ENCODE measurements around the gene ARHGAP42.

The ARHGAP42 gene

GRCh38 chr11:100689141-100689540 is 2.1 kb downstream of the ARHGAP42 start:
- no peak overlapping the region; the same call in 1 of the 2 replicates for H3K4me3 ChIP-seq (ENCODE audit: low read depth, low read length)
- no peak for TF ChIP-seq CTCF (IDR thresholded peaks at IDR 0.05; ENCODE audit: low read depth, low read length)

- no peak for TF ChIP-seq CTCF (IDR thresholded peaks at IDR 0.05; ENCODE audit: low read depth, low read length)
- no peak overlapping the region for H3K4me3 ChIP-seq (ENCODE audit: low read depth, low read length)
Measured at GRCh38 chr11:100691896-100692653, 5.0 kb downstream of the ARHGAP42 start.

- no peak overlapping the region for H3K4me3 ChIP-seq (ENCODE audit: low read depth, low read length)
- no peak for TF ChIP-seq CTCF (IDR thresholded peaks at IDR 0.05; ENCODE audit: low read depth, low read length)
Measured at GRCh38 chr11:100695911-100696310, 8.8 kb downstream of the ARHGAP42 start.

GRCh38 chr11:100703139-100703538 is 16.1 kb downstream of the ARHGAP42 start:
- no peak overlapping the region for H3K4me3 ChIP-seq (ENCODE audit: low read depth, low read length)
- TF ChIP-seq CTCF (IDR thresholded peaks at IDR 0.05; ENCODE audit: low read depth, low read length) = no peak

GRCh38 chr11:100703801-100704575 is 16.9 kb downstream of the ARHGAP42 start:
- no peak overlapping the region for H3K4me3 ChIP-seq (ENCODE audit: low read depth, low read length)
- TF ChIP-seq CTCF (IDR thresholded peaks at IDR 0.05; ENCODE audit: low read depth, low read length) = no peak

- no peak overlapping the region for H3K4me3 ChIP-seq (ENCODE audit: low read depth, low read length)
- no peak for TF ChIP-seq CTCF (IDR thresholded peaks at IDR 0.05; ENCODE audit: low read depth, low read length)
Measured at GRCh38 chr11:100705447-100705846, 18.4 kb downstream of the ARHGAP42 start.

GRCh38 chr11:100706179-100706578 is 19.1 kb downstream of the ARHGAP42 start:
- no peak for TF ChIP-seq CTCF (IDR thresholded peaks at IDR 0.05; ENCODE audit: low read depth, low read length)
- no peak overlapping the region for H3K4me3 ChIP-seq (ENCODE audit: low read depth, low read length)

Measured in WI38 (cell line).